Activated CD8-positive, alpha-beta memory T cell treated with anti-CD3 and anti-CD28 coated beads for 4 hours (primary cell): ENCODE data around the gene RBM23.

Experiments used
- DNase-seq, 2 donors: peaks; one replicate each; pipeline ENCODE4 v3.0.0-alpha.2; 2020; ENCODE audit warnings: low read depth in 2 of 2

The RBM23 gene

DNA sequence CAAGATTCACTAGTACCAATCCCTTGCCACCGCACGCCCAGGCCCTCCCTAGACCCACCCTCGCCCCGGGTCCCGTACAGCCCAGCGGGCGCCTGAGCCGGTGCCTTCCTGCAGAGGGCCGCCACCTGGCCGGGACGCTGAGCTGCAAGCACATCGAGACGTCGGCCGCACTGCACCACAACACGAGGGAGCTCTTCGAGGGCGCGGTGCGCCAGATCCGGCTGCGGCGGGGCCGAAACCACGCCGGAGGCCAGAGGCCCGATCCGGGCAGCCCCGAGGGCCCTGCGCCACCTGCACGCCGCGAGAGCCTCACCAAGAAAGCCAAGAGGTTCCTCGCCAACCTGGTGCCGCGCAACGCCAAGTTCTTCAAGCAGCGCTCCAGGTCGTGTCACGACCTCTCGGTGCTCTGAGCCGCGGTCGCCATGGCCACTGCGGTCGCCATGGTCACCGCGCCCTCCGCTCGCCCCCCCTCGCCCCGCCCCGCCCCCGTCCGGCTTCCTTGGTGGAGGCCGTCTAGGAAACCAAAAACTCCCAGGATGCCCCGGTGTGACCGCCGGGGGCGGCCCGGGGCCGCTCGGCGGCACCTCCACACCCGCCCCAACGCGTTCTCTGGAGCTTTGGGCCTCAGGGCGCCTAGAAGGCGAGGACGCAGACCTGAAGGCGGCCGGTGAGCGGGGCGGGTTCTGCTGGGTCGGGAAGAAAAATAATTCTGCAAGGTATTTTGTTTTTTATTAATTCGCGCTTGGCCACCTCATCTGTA is 32.3 kb downstream of the RBM23 start:
- peak; percentile 44 to 48 for DNase-seq

DNA sequence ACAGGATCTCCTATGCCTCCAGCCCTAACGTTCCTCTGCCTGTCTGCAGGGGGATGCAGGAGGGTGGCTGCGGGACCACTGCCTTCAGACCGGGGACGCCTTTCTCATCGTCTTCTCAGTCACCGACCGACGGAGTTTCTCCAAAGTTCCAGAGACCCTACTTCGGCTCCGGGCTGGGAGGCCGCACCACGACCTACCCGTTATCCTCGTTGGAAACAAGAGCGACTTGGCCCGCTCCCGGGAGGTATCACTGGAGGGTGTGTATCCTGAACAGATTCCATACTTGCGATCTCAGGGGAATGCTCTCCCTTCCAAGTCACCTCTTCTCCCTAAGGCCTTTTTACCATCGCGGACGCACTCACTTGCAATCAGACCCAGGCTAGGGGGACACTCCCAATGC is 33.0 kb downstream of the RBM23 start:
- DNase-seq = no peak

DNA sequence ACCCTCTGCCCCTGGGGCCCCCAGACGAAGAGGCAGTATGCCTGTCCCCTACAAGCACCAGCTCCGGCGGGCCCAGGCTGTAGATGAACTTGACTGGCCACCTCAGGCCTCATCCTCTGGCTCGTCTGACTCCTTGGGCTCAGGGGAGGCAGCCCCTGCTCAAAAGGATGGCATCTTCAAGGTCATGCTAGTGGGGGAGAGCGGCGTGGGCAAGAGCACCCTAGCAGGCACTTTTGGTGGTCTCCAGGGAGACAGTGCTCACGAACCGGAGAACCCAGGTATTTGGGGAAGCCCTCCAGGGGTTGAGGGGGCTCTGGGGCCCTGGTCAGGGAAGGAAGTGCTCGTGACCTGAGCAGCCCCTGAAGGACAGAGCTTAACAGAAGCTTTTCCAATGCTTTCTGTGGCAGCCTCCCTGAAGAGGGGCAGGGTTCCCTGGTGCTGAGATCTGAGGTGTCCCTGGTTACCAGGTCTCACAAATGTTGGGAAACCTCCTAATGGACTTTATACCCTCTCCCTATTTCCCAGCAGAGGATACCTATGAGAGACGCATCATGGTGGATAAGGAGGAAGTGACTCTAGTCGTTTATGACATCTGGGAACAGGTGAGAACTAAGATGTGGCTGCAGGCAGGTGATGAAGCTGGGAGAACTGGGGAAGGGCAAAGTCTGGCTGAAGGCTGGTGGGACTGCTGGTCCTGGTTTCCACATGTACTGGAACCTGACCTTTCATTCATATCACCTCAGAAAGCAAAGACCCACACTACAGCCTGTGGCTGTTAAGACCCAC is 34.0 kb downstream of the RBM23 start:
- DNase-seq = no peak

DNA sequence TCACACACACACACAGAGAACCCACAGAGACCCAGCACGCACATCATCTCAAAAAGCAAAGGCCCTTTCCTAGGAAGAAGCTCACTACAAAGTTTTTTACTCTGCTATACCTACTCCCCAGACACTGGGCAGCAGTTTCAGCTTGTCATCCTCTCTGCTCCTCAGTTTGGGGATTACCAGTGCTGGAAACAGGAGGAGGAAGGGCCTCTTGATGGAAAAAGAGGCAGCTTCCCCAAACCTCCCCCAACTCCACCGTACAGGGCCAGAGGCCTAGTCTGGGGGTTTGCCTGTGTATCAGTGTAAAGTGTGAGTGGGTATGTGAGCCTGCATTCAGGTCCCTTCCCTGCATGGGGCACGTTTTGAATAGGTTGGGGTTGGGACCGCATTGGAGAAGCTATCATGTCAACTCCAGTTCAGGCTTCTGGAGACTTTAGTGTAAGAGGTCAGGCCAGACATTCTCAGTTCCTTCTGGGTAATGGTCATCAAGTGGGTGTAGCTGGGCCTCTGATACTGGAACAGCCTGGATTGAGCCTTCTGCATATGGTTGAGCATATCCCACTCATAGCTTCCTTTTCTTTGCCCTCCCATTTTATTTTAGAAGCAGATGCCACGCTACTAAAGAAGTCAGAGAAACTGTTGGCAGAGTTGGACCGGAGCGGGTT is 34.7 kb downstream of the RBM23 start:
- no peak for DNase-seq

DNA sequence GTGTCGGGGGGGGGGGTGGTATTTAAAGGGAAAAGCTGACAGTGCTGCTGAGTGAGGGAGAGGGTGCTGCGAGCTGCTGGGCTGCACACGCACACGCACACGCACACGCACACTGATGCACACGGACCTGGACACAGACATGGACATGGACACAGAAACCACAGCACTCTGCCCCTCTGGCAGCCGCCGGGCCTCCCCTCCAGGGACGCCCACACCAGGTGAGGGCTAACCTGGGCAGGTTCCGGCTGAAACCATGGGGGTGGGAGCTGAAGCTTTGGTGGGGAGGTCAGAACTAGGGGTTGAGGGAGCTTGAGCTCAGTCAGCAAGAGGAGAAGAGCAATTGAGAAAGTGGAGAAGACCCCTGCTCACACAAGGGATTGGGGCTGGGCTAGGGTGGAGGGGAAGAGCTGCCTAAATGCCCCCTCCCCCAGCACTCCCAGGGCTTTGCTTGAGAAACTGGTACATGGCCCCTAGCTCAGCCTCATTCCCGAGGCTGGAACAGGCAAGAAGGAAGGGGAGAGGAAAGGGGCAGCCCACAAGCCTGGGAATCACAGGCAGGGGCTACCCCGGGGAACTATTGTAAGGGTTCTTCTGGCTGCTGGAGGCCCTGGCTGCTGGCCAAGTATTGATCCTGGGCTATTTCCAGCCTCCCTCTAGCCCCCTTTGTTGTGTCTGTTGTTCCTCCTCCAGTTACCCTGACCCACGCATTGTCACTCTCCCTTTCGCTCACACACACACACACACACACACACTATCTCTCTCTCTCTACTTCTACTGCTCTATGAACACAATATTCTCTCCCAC is 35.6 kb downstream of the RBM23 start, which contains the start of gene REM2:
TSS of gene REM2 (plus strand) at position 50 of the 804 bp plus-strand sequence. CDS start at position 116, 66 bp downstream.
- DNase-seq = no peak

DNA sequence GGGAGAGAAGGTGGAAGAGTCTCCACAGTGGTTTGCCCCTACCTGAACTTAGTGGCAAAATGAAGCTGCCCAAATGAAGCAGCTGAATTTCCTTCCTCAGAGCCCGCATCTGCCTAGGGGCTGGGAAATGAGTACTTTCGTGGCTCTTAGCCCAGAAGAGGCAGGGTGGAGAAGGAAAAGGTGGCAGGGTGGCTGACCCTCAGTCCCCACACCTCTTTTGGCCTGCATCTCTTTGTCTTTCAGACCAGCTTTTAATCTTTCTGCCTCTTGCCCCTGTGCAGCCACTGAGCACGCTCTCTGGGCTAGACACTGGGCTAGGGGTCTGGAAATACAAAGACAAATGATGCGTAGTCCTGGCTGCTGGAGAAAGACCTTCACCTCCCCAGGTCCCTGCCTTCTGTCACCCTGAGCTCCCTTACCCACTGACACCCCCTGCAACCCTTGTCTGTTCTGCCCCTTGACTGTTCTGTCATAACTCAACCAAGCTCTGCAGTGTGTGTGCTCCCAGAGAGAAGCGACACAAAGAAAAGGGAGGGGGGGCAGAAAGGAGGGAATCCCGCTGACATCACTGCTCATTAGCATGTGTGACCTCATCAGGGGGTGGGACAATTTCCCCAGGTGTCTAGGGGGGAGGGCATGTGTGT is 36.3 kb downstream of the RBM23 start:
- peak; percentile 21 to 46 for DNase-seq

DNA sequence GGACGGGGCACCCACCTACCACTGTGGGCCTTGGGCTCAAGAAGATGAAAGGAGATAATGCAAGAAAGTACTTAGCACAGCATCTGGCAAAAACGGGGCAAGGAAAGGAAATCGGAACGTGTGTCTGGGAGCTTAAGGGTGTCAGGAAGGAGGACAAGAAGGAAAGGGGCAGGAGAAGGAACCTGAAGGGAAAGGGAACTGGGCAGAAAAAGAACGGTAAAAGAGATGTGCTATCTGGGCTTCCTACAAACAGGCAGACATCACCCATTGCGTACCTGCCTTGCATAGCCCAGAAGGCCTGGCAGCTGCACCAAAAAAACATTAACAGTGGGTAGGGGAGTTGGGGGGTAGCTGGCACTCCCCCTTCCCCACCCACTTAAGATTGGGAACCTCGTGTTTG is 36.9 kb downstream of the RBM23 start:
- DNase-seq = no peak

DNA sequence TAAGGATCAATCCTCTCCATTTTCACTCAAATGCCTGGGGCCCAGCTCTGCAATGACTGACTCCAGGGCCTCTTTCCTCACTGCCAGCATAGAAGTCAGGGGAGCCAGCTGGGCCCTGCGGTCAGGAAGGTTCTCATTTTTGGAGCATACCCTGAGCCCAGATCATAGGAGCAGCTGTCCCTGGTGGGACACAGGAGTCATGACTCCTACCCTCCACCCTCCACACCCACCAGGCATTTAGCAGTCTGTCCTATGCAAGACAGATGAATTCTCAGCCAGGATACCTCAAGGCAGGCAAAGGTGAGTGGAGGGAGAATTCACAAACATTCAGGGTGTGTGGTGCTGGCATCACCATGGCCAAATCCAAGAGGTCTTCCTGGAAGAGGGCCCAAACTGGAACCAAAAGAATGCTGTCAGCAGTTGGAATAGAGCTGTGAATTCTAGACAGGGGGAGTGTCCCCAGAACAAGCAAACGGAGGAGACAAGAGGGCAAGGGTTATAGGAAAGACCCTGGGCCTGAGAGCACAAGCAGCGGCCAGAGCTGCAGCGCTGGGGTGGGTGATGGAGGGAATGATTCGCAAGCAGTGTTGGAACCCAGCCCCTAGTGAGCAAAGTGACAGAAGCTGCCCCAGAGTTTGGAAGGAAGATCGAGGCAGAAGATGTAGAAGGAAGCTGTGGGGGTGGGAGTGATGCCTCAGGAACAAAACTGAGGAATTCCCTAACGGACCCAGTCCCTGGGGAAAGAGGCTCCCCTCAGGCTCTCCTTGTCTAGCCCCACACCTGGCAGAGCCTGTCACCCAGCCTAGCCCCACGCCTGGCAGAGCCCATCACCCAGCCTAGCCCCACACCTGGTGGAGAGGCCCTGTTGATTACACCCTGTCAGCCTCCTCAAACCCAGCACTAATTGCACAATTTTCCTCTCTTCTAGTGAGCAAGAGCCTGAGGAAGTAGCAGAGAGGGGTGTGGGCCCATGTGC is 40.4 kb downstream of the RBM23 start:
- no peak for DNase-seq

DNA sequence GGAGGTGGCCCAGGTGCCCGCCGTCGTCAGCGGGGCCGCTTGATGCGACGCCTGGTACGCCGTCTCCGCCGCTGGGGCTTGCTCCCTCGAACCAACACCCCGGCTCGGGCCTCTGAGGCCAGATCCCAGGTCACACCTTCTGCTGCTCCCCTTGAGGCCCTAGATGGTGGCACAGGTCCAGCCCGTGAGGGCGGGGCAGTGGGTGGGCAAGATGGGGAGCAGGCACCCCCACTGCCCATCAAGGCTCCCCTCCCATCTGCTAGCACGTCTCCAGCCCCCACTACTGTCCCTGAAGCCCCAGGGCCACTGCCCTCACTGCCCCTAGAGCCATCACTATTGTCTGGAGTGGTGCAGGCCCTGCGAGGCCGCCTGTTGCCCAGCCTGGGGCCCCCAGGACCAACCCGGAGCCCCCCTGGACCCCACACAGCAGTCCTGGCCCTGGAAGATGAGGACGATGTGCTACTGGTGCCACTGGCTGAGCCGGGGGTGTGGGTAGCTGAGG is 41.9 kb downstream of the RBM23 start:
- no peak for DNase-seq

DNA sequence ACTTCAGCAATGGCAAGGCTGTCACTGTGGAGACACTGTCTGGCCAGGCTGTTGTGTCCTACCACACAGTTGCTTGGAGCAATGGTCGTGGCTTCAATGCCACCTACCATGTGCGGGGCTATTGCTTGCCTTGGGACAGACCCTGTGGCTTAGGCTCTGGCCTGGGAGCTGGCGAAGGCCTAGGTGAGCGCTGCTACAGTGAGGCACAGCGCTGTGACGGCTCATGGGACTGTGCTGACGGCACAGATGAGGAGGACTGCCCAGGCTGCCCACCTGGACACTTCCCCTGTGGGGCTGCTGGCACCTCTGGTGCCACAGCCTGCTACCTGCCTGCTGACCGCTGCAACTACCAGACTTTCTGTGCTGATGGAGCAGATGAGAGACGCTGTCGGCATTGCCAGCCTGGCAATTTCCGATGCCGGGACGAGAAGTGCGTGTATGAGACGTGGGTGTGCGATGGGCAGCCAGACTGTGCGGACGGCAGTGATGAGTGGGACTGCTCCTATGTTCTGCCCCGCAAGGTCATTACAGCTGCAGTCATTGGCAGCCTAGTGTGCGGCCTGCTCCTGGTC is 43.1 kb downstream of the RBM23 start:
- no peak for DNase-seq

DNA sequence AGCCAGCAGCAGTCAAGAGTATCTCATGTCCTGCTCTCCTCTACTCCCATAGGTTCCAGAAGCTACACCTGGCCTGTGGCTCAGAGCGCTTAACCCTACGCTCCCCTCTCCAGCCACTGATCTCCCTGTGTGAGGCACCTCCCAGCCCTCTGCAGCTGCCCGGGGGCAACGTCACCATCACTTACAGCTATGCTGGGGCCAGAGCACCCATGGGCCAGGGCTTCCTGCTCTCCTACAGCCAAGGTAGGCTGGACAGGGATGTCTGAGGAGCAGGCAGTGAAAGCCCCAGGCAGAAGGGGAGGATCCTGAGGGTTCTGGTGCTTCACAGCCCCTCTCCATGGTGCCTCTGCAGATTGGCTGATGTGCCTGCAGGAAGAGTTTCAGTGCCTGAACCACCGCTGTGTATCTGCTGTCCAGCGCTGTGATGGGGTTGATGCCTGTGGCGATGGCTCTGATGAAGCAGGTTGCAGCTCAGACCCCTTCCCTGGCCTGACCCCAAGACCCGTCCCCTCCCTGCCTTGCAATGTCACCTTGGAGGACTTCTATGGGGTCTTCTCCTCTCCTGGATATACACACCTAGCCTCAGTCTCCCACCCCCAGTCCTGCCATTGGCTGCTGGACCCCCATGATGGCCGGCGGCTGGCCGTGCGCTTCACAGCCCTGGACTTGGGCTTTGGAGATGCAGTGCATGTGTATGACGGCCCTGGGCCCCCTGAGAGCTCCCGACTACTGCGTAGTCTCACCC is 43.8 kb downstream of the RBM23 start:
- no peak for DNase-seq

DNA sequence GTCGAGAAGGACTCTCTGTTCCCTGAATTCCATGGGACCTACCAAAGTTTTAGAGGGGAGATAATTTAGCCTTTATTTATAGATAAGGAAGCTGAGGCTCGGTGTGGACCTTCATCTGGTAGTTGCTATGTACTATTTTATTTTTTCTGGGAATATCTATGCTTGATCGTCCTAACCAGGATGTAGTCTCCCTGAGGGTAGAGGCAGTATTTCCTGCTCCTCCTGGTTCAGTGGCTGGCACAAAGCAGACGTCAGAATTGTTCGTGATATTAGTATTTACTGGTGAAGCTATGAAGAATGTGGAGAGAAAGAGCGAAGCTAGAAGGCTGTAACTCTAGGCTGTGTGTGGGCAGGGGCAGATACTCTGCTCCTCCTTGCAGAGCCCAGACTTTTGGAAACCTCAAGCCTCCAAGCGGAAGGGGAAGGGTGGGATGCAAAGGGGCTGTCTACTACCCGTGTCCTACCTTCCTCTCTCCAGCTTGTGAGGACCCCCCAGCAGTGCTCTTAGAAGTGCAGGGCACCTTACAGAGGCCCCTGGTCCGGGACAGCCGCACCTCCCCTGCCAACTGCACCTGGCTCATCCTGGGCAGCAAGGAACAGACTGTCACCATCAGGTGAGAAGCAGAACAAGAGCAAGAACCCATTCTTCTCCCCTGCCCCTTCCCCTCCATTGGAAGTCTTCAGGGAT is 46.0 kb downstream of the RBM23 start:
- DNase-seq = no peak

DNA sequence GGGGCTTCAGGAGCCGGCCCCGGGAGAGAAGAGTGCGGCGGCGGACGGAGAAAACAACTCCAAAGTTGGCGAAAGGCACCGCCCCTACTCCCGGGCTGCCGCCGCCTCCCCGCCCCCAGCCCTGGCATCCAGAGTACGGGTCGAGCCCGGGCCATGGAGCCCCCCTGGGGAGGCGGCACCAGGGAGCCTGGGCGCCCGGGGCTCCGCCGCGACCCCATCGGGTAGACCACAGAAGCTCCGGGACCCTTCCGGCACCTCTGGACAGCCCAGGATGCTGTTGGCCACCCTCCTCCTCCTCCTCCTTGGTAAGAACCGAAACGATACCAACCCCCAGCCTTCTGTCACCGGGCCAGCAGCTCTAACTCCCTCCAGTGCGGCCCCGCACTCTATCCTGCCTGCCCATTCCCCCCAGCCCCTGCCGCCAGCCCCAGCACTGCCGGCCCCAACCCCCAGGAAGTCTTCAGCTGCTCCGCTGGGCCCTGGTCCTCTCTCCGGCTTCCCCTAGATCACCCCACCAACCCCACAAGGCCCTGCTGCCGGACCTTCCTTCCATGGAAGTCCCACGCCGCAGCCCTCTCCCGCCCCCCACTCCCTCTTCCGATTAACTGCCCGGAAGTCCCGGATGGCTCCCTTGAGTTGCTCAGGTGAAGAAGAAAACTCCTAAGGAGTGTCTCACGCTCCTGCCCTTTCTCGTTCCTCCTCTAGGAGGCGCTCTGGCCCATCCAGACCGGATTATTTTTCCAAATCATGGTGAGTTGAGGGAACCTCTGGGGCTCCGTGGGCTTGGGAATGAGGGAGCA is 46.7 kb downstream of the RBM23 start:
- peak; percentile 36 to 38 for DNase-seq

DNA sequence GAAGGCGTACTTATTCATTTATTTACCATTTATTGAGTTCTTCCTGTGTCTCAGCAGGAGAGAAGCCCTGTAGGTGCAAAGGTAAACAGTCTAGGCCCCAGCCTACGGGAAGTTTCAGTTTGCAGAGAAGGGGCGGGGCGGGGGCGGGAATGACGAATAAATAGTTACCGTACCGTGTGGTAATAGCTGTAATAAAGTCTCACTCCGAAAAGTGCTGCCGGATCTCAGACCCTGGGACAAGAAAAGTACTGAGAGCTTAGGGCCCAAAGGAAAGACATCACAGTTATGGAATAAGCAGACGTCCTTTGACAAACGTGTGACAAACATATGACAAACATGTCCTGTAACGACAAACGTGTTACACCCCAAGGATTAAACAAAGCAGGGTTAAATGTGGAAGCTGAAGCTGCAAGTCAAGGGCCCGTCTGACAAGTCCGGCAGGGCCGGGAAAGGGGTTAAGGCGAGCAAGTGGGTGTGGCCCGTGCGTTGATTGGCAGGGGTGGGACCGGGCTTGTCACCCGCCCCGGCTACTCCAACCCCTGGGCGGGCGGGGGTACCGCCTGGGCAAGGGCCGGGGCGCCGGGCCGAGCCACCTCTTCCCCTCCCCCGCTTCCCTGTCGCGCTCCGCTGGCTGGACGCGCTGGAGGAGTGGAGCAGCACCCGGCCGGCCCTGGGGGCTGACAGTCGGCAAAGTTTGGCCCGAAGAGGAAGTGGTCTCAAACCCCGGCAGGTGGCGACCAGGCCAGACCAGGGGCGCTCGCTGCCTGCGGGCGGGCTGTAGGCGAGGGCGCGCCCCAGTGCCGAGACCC is 47.5 kb downstream of the RBM23 start, which contains the start of gene LRP10:
TSS of gene LRP10 (plus strand) at position 517 of the 809 bp plus-strand sequence. CDS start 564 bp downstream, outside the sequence.
- peak; percentile 59 to 60 for DNase-seq

DNA sequence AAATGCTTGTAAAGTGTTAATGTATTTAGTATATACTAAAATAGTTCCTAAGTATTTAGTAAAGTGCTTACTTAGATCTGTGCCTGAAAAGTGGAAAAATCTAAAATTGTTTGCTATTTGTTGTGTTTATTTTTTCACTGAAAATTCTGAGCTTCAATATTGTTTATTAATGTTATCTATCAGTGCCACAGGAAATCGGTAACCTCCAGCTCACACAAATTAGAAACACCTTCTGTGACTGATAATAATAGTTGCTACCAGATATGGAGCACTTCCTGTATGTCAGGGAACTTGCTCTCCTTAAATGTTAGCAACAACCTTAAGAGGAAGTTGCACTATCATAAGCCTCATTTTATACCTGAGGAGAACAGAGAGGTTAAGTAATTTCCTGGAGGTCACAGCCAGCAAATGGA is 48.1 kb downstream of the RBM23 start:
- no peak for DNase-seq

DNA sequence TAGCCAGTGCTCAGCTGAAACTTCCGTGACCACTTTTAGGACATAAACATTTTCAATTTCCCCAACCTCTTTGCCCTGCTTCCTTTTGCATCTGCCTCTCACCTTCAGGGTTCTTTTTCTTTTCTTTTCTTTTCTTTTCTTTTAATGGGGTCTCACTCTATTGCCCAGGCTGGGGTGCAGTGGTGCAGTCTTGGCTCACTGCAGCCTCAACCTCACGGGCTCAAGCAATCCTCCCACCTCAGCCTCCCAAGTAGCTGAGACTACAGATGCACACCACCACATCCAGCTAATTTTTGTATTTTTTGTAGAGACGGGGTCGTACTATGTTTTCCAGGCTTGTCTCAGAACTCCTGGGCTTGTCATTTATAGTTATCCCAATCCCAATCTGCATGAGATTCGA is 52.1 kb downstream of the RBM23 start:
- no peak for DNase-seq
